Omental fat pad (tissue), 4 donors: ENCODE measurements around the gene GINS2. TPM values are rescaled to one million over a fixed set of nuclear protein-coding genes. Genes with fewer than 3 reads are reported as not detected.
A peak's percentile ranks its signal among the peaks of the same experiment; 100 is the strongest.

Experiments used
- ATAC-seq: fragments of 150-250 bp; one replicate; pipeline ENCODE4 v1.9.1; 2016; ENCODE audit warnings: mild to moderate bottlenecking, moderate library complexity; ENCODE audit not compliant: low FRiP score
- DNase-seq: peaks from one replicate; pipeline ENCODE4 v3.0.0-alpha.2; 2019; ENCODE audit warnings: low spot score
- total RNA-seq, 4 donors: library from RNA; depleted of rRNA; stranded (reverse); fragments of >200 nt; gene quantifications; one replicate each; pipeline ENCODE4 v1.1.0, GENCODE V29; 2016
- TF ChIP-seq, protein P1 (sequence below), 3 donors: fragments of 450-650 bp; IDR thresholded peaks; one replicate each; pipeline ENCODE4 v1.5.1; 2016 to 2017; ENCODE audit warnings: antibody characterized with exemption in 3 of 3, mild to moderate bottlenecking in 3 of 3, moderate library complexity in 2 of 3

The GINS2 gene
- total RNA-seq, 4 donors from 2014 or later = 0.25 to 0.72 TPM; not detected in 2

DNA sequence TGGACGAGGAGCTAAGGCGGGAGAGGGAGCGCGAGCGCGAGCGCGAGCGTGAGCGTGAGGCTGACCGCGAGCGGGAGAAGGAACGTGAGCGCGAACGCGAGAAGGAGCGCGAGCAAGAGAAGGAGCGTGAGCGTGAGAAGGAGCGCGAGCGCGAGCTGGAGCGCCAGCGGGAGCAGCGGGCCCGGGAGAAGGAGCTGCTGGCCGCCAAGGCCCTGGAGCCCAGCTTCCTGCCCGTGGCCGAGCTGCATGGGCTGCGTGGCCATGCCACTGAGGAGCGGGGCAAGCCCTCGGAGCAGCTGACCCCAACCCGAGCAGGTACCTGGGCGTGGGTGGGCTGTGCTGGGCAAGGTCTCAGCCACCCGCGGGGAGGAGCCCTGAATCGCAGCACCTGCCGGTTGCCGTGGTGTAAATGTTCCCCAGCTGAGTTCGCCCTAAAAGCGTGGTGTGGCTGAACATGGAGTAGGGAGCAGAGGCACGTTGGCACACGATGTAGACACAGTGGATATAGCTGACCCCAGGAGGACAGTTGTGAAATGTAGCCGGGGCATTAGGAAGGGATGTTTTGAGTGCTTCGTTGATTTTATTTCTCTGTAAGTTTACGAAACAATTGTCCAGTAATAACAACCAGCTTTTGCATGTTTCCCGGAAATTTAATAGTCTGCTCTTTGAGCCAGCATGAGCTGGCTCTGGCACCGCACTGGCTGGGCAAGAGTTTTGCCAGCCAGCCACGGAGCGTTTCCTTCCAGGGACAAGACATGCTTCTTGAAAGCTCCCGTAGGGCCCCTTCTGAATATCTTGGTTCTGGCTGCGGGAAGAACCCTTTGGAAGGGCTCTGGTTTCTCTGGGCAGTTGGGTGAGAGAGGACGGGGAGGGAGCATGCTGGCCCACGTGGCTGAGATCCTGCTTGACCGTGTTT is 32.1 kb downstream of the GINS2 start:
- ATAC-seq (no peak), DNase-seq (no peak)
- TF ChIP-seq, protein P1, sequence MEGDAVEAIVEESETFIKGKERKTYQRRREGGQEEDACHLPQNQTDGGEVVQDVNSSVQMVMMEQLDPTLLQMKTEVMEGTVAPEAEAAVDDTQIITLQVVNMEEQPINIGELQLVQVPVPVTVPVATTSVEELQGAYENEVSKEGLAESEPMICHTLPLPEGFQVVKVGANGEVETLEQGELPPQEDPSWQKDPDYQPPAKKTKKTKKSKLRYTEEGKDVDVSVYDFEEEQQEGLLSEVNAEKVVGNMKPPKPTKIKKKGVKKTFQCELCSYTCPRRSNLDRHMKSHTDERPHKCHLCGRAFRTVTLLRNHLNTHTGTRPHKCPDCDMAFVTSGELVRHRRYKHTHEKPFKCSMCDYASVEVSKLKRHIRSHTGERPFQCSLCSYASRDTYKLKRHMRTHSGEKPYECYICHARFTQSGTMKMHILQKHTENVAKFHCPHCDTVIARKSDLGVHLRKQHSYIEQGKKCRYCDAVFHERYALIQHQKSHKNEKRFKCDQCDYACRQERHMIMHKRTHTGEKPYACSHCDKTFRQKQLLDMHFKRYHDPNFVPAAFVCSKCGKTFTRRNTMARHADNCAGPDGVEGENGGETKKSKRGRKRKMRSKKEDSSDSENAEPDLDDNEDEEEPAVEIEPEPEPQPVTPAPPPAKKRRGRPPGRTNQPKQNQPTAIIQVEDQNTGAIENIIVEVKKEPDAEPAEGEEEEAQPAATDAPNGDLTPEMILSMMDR (IDR thresholded peaks at IDR 0.05) = no peak

DNA sequence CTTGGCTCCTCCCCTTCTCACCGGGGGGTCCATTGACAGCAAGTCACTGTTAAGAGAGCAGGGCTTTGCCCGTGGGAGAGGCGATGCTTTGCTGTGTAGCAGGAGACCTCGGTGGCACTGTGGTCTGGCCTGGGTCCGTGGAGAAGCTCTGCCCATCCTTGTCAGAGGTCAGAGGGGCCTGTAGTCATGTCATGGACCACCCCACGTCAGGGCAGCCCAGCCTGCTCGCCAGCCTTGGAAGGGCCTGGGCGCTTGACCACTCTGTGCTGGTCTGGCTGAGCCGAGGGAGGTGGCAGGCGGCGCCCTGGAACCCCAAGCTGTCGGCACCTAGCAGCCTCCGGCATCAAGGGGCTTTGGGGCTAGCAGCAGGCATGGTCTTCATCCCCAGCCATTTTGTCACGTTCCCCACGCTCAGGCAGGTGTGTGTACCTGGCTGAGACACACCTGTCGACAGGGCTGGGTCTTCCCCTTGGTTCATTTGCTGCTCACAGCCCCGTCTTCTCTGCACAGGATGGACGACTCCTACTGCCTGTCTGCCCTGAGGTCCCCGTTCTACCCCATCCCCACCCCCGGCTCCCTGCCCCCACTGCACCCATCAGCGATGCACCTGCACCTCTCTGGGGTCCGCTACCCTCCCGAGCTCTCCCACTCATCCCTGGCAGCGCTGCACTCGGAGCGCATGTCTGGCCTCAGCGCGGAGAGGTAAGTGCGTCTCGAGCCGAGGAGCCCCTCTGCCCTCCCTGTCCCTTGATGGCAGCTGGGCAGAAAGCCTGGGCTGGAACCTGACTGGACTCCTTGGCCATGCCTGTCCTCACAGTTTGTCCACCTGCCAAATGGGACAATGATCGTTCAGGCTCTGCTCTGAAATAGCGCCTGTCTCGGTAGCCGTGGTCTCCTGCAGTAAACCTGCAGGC is 33.3 kb downstream of the GINS2 start:
- TF ChIP-seq, protein P1 (IDR thresholded peaks at IDR 0.05) = no peak
- DNase-seq (no peak), ATAC-seq (no peak)

DNA sequence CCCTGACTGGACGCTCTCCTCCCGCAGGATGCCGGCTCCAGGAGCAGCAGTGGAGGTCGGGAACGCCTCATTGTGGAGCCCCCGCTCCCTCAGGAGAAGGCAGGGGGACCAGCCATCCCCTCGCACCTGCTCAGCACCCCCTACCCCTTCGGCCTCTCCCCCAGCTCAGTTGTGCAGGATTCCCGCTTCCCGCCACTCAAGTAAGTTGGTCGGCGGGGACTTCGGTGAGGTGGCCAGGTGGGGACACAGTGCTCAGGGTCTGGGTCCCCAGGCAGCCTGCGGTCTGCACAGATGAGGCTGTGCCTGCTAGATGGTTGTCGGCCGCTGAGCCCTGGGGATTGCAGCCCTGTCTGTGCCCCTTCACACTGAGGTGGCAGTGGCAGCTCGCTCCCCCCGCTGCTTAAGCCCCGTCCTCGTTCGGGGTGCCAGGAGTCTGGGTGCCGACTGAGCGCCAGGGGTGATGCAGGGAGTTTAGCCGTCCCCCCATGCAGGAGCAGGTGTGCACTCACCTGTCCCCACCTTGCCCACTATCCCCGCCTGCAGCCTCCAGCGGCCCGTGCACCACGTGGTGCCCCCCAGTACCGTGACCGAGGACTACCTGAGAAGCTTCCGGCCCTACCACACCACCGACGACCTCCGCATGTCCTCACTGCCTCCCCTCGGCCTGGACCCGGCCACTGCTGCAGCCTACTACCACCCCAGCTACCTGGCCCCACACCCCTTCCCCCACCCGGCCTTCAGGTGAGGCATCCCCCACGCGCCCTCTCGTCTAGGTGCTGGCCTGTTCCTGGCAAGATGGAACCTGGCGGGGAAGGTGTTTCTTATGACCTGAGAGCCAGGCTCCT is 34.3 kb downstream of the GINS2 start:
- TF ChIP-seq, protein P1 (IDR thresholded peaks at IDR 0.05) = no peak
- ATAC-seq = no peak
- DNase-seq = no peak

DNA sequence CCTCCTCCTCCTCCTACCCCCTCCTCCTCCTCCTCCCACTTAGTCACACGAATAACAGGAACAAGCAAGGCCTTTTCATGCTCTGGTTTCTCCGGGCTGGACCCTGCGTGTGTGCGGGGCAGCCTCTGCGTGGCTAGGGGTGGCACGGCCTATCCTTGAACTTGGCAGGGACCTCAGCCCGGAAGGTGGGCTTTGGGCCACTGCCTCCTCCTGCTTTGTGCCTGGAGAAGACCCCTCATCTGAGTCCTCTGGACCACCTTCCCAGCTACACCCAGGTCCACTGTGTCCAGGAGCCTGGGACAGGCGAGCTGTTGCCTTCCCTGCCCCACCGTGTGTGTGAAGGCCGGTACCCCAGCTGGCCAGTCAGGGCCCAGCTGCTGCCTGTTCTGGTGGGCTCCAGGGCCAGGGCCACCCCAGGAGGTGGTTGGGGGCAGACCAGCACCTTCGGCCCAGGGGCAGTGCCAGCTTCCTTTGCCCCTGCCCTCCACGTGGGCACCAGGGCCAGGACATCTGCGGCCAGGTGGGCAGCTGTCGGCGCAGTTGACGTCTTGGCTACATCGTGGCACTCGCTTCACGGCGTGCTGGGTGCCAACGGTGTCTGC is 35.4 kb downstream of the GINS2 start:
- no peak for DNase-seq
- ATAC-seq = no peak

DNA sequence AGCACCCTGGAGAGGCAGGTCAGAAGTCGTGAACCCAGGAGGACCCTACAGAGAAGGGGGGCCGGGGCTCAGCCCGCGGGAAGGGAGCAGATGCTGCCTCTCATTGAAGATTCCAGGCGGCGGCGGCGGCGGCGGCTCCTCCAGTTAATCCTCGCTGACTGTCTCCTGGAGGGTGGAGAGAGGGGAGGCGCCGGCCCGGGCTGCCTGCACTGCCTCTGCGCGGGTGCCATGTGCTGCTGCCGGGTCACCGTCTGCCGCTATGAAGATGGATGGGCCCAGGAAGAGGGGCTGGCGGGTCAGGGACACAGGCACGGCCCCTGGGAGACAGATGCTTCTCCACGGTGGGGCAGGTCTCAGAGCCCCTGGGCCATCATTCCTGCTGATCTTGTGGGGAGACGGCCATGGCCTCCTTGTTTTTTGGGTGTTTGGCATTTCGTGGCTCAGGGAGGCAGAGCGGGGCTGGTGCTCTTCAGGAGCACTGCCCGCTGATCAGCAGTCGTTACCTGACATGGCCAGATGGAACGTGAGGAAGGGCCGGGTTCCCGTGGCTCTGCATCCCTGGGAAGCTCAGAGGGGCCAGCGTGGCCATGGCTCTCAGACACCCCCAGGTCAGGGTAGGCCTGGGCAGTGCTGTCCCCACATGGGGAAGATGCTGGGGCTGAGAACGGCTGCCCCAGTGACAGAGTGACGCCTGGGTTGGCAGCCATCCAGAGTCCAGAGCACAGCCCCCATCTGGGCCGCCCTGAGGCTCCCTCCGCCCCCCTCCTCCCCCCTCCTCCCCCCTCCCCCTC is 36.1 kb downstream of the GINS2 start:
- DNase-seq = peak; percentile 39
- TF ChIP-seq, protein P1 (IDR thresholded peaks at IDR 0.05) = no peak
- peak; percentile 56 for ATAC-seq

More for the DNA sequence above, 35.4 kb downstream of the GINS2 start:
- TF ChIP-seq, protein P1 (IDR thresholded peaks at IDR 0.05) = no peak
